Epithelial cell of esophagus (primary cell): Measurements from ENCODE around the gene AKAP12.

Experiments used
- DNase-seq: peaks from one replicate; pipeline ENCODE4 v3.0.0; 2010; ENCODE audit warnings: low read depth
- H3K4me3 ChIP-seq: 2 replicates; pipeline ENCODE4 v1.5.1; 2011; ENCODE audit warnings: mild to moderate bottlenecking, low read length, control low read depth
- CTCF ChIP-seq: IDR thresholded peaks from 2 replicates; pipeline ENCODE4 v1.5.1; 2011; ENCODE audit warnings: low read depth, mild to moderate bottlenecking, low read length, control low read depth, inconsistent platforms; ENCODE audit not compliant: insufficient read depth; ENCODE audit errors: missing control alignments

AKAP12 gene

DNA sequence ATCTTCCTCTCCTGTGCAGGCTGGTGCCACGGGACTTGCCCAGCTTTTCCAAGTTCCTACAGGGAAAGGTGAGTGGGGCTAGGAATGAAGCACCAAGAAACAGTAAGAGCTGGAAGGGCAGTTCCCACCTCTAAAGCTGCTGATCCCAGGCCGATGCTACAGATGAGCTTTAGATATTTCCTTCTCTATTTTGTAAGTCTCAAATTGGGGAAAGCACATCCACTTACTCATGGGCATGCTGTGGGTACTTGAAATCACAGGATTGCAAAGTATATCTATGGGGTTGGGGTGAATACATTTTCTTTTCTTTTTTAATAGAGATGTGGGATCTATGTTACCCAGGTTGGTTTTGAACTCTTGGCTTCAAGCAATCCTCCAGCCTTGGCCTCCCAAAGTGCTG, 148.5 kb downstream of the AKAP12 start:
- no peak for DNase-seq

GRCh38 chr6:151388997-151389617, 149.3 kb downstream of the AKAP12 start:
- no peak for TF ChIP-seq CTCF
- no peak for DNase-seq
- peak overlapping the region; percentile 80 for H3K4me3 ChIP-seq

More for the DNA sequence above, 148.5 kb downstream of the AKAP12 start:
- no peak overlapping the region for H3K4me3 ChIP-seq
- no peak for TF ChIP-seq CTCF

- peak overlapping the region; percentile 80 for H3K4me3 ChIP-seq
- TF ChIP-seq CTCF, result no peak
Measured at GRCh38 chr6:151389618-151390275, 150.0 kb downstream of the AKAP12 start.

GRCh38 chr6:151390276-151390850, 150.6 kb downstream of the AKAP12 start:
- peak; percentile 99 for DNase-seq
- H3K4me3 ChIP-seq, result peak overlapping the region; percentile 72
- TF ChIP-seq CTCF, result no peak

More at GRCh38 chr6:151389618-151390275, 150.0 kb downstream of the AKAP12 start:
- DNase-seq, result peak; percentile 86

DNA sequence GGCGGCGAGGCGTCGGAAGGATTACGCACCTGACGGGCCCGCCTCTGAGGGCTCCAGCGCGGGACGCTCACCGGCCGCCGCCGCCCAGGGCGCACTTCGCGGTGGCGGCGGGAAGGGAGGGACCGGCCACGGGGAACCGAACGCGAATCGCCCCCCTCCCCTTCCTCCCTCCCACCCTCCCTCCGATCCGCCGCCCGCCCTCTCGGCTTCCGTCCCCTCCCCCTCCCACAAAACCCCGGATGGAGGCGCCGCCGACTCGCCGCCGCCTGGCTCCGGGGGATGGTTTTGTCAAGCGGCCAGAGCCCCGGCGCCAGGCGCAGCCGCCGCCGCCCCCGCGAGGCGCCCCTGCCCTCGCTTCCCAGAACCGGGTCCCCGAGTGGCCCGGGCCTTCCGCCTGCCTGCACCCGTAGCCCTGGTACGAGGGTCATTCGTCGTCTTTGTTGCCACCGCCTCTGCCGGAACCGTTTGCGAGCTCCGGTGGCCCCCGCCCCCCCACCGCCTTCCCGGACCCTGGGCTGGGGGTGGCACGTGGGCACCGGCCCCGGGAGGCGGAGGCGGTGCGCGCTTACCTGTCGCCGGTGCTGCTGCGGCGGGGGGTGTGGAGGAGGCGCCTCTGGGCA, 151.2 kb downstream of the AKAP12 start:
- no peak for DNase-seq
- TF ChIP-seq CTCF, result no peak
- H3K4me3 ChIP-seq, result peak overlapping the region; percentile 72

- peak; percentile 76 for DNase-seq
- no peak for TF ChIP-seq CTCF
- peak within 1 kb of the TSS; percentile 72 for H3K4me3 ChIP-seq
Measured at GRCh38 chr6:151391471-151392413, 152.0 kb downstream of the AKAP12 start, which contains the start of gene ZBTB2. TSS of gene ZBTB2 (minus strand) at chr6:151391559. CDS start at chr6:151373637, 17,922 bp downstream.
